Measurements from ENCODE around the gene FNDC3B. TPM values are rescaled to one million over a fixed set of nuclear protein-coding genes. Genes with fewer than 3 reads are reported as not detected.
A peak's percentile ranks its signal among the peaks of the same experiment; 100 is the strongest.

The FNDC3B gene
- total RNA-seq, 4 donors from 2014 or later: 59.8 to 72.6 (median 65.6) TPM

DNA sequence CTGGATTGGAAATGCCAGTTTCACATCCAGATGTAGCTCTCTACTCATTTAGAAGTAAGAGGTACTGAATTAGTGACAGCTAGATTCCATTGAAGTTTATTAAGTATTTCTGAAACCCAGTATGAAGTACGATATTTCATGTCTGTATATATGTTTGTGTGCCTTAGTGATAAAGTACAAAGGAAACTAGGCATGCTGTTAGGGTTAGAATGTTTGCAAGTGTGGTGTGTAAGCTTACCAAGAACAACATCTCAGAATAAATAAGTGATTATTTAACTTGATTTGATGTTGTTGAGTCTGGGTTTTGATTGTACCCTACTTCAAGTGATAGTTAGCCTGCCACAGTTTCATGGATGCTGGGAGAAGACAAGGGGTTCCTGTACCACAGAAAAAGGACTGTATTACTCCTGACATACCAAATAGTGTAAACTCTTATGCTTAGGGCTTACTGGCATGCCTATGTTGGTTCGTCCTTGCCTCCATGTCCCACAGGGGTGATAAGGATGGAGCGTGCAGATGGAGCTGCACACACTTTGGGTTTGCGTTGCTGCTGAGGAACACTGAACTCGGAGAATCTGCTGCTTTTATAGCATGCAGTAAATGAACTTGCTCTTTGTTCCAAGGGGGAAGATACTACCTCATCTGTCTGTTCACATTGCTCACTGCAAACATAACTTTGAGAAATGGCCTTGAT lies 43.6 kb downstream of the FNDC3B start:
- TF ChIP-seq EP300 (IDR thresholded peaks at IDR 0.05) (no peak), POLR2A (IDR thresholded peaks at IDR 0.05; ENCODE audit: low read depth) (no peak), POLR2AphosphoS5 (IDR thresholded peaks at IDR 0.05) (no peak)
- TF ChIP-seq, protein P1, sequence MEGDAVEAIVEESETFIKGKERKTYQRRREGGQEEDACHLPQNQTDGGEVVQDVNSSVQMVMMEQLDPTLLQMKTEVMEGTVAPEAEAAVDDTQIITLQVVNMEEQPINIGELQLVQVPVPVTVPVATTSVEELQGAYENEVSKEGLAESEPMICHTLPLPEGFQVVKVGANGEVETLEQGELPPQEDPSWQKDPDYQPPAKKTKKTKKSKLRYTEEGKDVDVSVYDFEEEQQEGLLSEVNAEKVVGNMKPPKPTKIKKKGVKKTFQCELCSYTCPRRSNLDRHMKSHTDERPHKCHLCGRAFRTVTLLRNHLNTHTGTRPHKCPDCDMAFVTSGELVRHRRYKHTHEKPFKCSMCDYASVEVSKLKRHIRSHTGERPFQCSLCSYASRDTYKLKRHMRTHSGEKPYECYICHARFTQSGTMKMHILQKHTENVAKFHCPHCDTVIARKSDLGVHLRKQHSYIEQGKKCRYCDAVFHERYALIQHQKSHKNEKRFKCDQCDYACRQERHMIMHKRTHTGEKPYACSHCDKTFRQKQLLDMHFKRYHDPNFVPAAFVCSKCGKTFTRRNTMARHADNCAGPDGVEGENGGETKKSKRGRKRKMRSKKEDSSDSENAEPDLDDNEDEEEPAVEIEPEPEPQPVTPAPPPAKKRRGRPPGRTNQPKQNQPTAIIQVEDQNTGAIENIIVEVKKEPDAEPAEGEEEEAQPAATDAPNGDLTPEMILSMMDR (IDR thresholded peaks at IDR 0.05): no peak
- Histone ChIP-seq H3K36me3 (no peaks in the 10 kb centered on the region), H3K4me1 (peaks cover 34 to 43% (median 37%) of the 10 kb centered on the region in 4 donors), H3K4me3 (no peak overlapping the region), H3K27ac (replicated peaks in 1 of 4) (peak overlapping the region; percentile 44 to 76 (median 58)), H3K27me3 (no peaks in the 10 kb centered on the region), H3K9me3 (no peaks in the 10 kb centered on the region)
- WGBS: 93% methylated on average over 5 of the region's 5 CpGs
- intact Hi-C loops (cut with DNase I): no loop called here
- no peak for DNase-seq (ENCODE audit: extremely low spot score)

DNA sequence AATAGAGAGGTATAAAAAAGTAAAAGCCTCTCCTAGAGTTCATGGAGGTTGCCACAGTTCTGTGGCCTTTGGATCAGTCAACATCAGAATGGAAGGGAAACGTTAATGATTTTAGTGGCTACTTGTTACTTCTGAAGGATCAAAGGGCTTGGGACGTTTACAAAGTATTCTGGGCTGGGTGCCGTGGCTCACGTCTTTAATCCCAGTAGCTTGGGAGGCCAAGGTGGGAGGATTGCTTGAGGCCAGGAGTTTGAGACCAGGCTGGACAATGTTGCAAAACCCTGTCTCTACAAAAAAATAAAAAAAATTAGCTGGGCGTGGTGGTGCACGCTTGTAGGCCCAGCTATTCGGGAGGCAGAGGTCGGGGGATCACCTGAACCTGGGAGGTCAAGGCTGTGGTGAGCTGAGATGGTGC lies 44.6 kb downstream of the FNDC3B start:
- no peak for DNase-seq (ENCODE audit: extremely low spot score)
- Histone ChIP-seq H3K36me3 (no peaks in the 10 kb centered on the region), H3K9me3 (no peaks in the 10 kb centered on the region), H3K4me3 (no peak overlapping the region), H3K4me1 (peaks cover 38 to 46% (median 39%) of the 10 kb centered on the region in 4 donors), H3K27me3 (no peaks in the 10 kb centered on the region), H3K27ac (replicated peaks in 1 of 4) (no peak overlapping the region)
- intact Hi-C loops (cut with DNase I): no loop called here
- TF ChIP-seq POLR2AphosphoS5 (IDR thresholded peaks at IDR 0.05): no peak
- TF ChIP-seq, protein P1 (IDR thresholded peaks at IDR 0.05): no peak
- WGBS: 95% methylated on average over 8 of the region's 8 CpGs

DNA sequence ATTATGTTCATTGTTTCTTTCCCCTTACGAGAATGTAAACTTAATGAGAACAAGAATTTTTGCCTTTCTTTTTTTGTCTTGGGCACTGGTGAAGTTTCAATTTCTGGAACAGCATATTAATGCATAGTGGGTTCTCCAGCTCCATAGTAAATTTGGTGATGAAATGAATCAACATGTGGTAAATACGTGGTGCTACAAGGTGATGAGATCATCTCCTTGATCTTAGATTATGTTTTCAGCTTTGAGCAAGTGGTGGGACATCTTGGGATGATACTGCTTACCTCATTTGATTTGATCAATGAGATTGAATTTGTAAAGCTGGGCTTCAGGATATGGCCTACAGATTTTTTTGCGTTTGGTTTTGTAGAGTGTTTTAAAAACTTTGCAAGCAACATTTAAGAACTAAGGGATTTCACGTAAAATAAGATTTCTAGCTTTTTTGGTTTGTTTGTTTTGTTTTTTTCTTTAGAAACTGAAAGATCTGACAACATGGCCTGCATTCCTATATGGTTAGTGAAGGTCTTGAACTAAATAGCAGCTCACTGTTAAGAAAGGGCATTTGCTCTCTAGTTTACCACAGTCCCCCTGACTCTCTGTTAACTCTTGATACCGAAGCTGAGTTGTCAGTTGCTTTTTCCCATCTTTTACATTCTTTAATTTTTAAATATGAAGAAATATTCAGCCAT lies 45.6 kb downstream of the FNDC3B start:
- no peak overlapping the region for H3K4me3 ChIP-seq
- TF ChIP-seq POLR2A (IDR thresholded peaks at IDR 0.05; ENCODE audit: low read depth) (no peak), EP300 (IDR thresholded peaks at IDR 0.05) (no peak), POLR2AphosphoS5 (IDR thresholded peaks at IDR 0.05) (no peak)
- TF ChIP-seq, protein P1 (IDR thresholded peaks at IDR 0.05): no peak
- H3K36me3 ChIP-seq: no peaks in the 10 kb centered on the region
- peaks cover 38 to 48% (median 43%) of the 10 kb centered on the region in 4 donors for H3K4me1 ChIP-seq
- H3K9me3 ChIP-seq: no peaks in the 10 kb centered on the region
- intact Hi-C loops (cut with DNase I): no loop called here
- 86% methylated on average over 5 of the region's 5 CpGs for WGBS
- H3K27ac ChIP-seq (replicated peaks in 1 of 4): no peak overlapping the region
- DNase-seq (ENCODE audit: extremely low spot score): no peak
- H3K27me3 ChIP-seq: no peaks in the 10 kb centered on the region

GRCh38 chr3:172085557-172085895 lies 46.1 kb downstream of the FNDC3B start:
- 82% methylated on average over 2 of the region's 2 CpGs for WGBS
- DNase-seq (ENCODE audit: extremely low spot score): no peak
- TF ChIP-seq POLR2AphosphoS5 (IDR thresholded peaks at IDR 0.05) (no peak), POLR2A (IDR thresholded peaks at IDR 0.05; ENCODE audit: low read depth) (no peak), EP300 (IDR thresholded peaks at IDR 0.05) (no peak)
- TF ChIP-seq, protein P1 (IDR thresholded peaks at IDR 0.05): no peak

More at GRCh38 chr3:172085557-172085895, 46.1 kb downstream of the FNDC3B start:
- no peaks in the 10 kb centered on the region for H3K27me3 ChIP-seq
- H3K4me1 ChIP-seq: peaks cover 38 to 53% (median 48%) of the 10 kb centered on the region in 4 donors
- no peaks in the 10 kb centered on the region for H3K9me3 ChIP-seq
- intact Hi-C loops (cut with DNase I): no loop called here
- no peak overlapping the region for H3K27ac ChIP-seq (replicated peaks in 1 of 4)
- H3K36me3 ChIP-seq: no peaks in the 10 kb centered on the region
- no peak overlapping the region for H3K4me3 ChIP-seq

Measured in esophagus muscularis mucosa (tissue), 4 donors.